ENCODE data around the gene ARPC3. TPM values are rescaled to one million over a fixed set of nuclear protein-coding genes. Genes with fewer than 3 reads are reported as not detected.
"Not testable (repeated sequence)": the region's sequence is repeated elsewhere in the genome, so short reads cannot be mapped to it uniquely, and the experiment has no call there.

The ARPC3 gene
- total RNA-seq, 1 experiment from 2014 or later = 234 TPM

DNA sequence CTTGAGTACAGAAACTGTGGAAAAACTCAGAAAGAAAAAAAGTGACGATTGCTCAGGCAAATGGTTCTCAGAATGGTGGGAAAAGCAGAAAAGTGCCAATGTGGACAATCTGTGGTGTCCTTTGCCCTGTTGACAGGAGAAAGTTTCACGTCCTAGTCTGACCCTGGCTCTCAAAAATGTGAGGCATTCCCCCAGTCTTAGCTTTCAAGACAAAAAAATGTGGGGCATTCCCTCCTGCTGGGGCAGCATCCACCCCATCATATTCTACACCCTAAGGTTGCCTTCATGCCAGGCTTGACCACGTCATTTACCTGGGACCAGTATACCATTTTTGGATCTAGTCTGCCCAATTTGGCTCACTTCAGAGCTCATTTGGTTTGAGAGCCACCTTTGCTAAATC lies 25.9 kb downstream of the ARPC3 start:
- ChIA-PET POLR2A (ENCODE audit: low non-redundant PET) (no interaction called here), CTCF (no interaction called here)

DNA sequence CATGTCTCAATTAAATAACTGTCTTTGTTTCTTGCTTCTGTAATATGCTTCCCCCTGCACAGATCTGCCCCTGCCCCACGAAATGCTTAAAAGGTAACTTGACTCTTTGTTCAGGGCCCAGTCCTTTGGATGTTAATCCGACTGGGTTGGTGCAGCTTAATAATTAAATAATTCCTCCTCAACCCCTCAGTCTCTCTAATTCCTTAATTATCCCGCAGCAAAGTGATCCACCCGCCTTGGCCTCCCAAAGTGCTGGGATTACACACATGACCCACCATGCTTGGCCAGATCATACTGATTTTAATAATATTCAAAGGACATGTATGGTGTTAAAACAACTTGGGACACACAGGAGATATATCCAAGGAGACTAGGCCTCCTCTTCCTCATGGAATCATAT lies 28.4 kb downstream of the ARPC3 start:
- intact Hi-C loops (cut with micrococcal nuclease; ENCODE audit: unreplicated experiment) = no loop called here
- no TSS peak for BruUV-seq (replicated peaks)
- POLR2A ChIA-PET (ENCODE audit: low non-redundant PET) = no interaction called here

More for the DNA sequence above, 25.9 kb downstream of the ARPC3 start:
- no TSS peak for BruUV-seq (replicated peaks)
- TF ChIP-seq, protein P1, sequence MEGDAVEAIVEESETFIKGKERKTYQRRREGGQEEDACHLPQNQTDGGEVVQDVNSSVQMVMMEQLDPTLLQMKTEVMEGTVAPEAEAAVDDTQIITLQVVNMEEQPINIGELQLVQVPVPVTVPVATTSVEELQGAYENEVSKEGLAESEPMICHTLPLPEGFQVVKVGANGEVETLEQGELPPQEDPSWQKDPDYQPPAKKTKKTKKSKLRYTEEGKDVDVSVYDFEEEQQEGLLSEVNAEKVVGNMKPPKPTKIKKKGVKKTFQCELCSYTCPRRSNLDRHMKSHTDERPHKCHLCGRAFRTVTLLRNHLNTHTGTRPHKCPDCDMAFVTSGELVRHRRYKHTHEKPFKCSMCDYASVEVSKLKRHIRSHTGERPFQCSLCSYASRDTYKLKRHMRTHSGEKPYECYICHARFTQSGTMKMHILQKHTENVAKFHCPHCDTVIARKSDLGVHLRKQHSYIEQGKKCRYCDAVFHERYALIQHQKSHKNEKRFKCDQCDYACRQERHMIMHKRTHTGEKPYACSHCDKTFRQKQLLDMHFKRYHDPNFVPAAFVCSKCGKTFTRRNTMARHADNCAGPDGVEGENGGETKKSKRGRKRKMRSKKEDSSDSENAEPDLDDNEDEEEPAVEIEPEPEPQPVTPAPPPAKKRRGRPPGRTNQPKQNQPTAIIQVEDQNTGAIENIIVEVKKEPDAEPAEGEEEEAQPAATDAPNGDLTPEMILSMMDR (conservative IDR thresholded peaks at IDR 0.05; ENCODE audit: low read depth, low read length) = no peak
- TF ChIP-seq EZH2 (IDR thresholded peaks at IDR 0.05; ENCODE audit: borderline replicate concordance, low read depth, low read length, poor library complexity, severe bottlenecking) = no peak
- Histone ChIP-seq H3K27ac (ENCODE audit: low read depth, low read length, poor library complexity, severe bottlenecking) (no peak overlapping the region), H3K27me3 (replicated peaks; ENCODE audit: insufficient read depth, low read depth, low read length, poor library complexity) (no peaks in the 10 kb centered on the region), H3K9me3 (ENCODE audit: low read depth, low read length, poor library complexity, severe bottlenecking) (no peaks in the 10 kb centered on the region), H3K4me3 (ENCODE audit: low read depth, low read length, poor library complexity, severe bottlenecking) (no peak overlapping the region), H3K4me1 (ENCODE audit: insufficient read depth, low read length, poor library complexity, severe bottlenecking) (no peaks in the 10 kb centered on the region), H3K36me3 (ENCODE audit: insufficient read depth, low read length, poor library complexity, severe bottlenecking) (no peaks in the 10 kb centered on the region)
- intact Hi-C loops (cut with micrococcal nuclease; ENCODE audit: unreplicated experiment) = no loop called here
- no peak for DNase-seq (ENCODE audit: low spot score)

DNA sequence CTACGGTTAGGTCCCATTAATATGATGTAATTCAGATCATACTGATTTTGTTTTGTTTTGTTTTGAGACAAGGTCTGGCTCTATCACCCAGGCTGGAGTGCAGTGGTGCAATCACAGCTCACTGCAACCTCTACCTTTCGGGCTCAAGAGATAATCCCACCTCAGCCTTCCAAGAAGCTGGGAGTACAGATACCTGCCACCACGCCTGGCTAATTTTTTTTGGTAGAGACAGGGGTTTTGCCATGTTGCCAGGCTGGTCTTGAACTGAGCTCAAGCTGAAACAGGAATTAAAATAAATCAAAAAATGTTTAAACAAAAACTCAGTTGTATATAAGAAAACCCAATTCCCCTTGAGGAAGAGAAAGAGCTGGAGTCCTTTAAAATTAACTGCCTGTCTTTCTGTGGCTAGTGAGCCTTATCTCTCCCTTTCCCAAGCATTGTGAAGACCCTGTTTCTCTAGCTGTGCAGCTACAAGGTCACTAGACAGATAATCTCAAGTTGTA lies 28.9 kb downstream of the ARPC3 start:
- Histone ChIP-seq H3K4me3 (ENCODE audit: low read depth, low read length, poor library complexity, severe bottlenecking) (no peak overlapping the region), H3K27ac (ENCODE audit: low read depth, low read length, poor library complexity, severe bottlenecking) (no peak overlapping the region), H3K36me3 (ENCODE audit: insufficient read depth, low read length, poor library complexity, severe bottlenecking) (no peaks in the 10 kb centered on the region), H3K27me3 (replicated peaks; ENCODE audit: insufficient read depth, low read depth, low read length, poor library complexity) (no peaks in the 10 kb centered on the region), H3K4me1 (ENCODE audit: insufficient read depth, low read length, poor library complexity, severe bottlenecking) (no peaks in the 10 kb centered on the region), H3K9me3 (ENCODE audit: low read depth, low read length, poor library complexity, severe bottlenecking) (no peaks in the 10 kb centered on the region)
- ChIA-PET CTCF (interaction anchor here (1.5 kb wide), 1 partner anchor 10 kb away, joined by 16 read pairs; no protein-coding TSS in a partner anchor), POLR2A (ENCODE audit: low non-redundant PET) (no interaction called here)
- BruUV-seq (replicated peaks) = no TSS peak
- TF ChIP-seq, protein P1 (conservative IDR thresholded peaks at IDR 0.05; ENCODE audit: low read depth, low read length) = no peak
- no peak for TF ChIP-seq EZH2 (IDR thresholded peaks at IDR 0.05; ENCODE audit: borderline replicate concordance, low read depth, low read length, poor library complexity, severe bottlenecking)
- intact Hi-C loops (cut with micrococcal nuclease; ENCODE audit: unreplicated experiment) = no loop called here
- no peak for DNase-seq (ENCODE audit: low spot score)

More for the DNA sequence above, 28.4 kb downstream of the ARPC3 start:
- CTCF ChIA-PET = interaction anchor here (1.5 kb wide), 1 partner anchor 10 kb away, joined by 16 read pairs; no protein-coding TSS in a partner anchor
- H3K9me3 ChIP-seq (ENCODE audit: low read depth, low read length, poor library complexity, severe bottlenecking) = no peaks in the 10 kb centered on the region
- TF ChIP-seq, protein P1 (conservative IDR thresholded peaks at IDR 0.05; ENCODE audit: low read depth, low read length) = no peak
- no peak for TF ChIP-seq EZH2 (IDR thresholded peaks at IDR 0.05; ENCODE audit: borderline replicate concordance, low read depth, low read length, poor library complexity, severe bottlenecking)
- H3K27ac ChIP-seq (ENCODE audit: low read depth, low read length, poor library complexity, severe bottlenecking) = no peak overlapping the region
- no peak overlapping the region for H3K4me3 ChIP-seq (ENCODE audit: low read depth, low read length, poor library complexity, severe bottlenecking)
- H3K36me3 ChIP-seq (ENCODE audit: insufficient read depth, low read length, poor library complexity, severe bottlenecking) = no peaks in the 10 kb centered on the region
- no peaks in the 10 kb centered on the region for H3K27me3 ChIP-seq (replicated peaks; ENCODE audit: insufficient read depth, low read depth, low read length, poor library complexity)
- no peaks in the 10 kb centered on the region for H3K4me1 ChIP-seq (ENCODE audit: insufficient read depth, low read length, poor library complexity, severe bottlenecking)
- no peak for DNase-seq (ENCODE audit: low spot score)

DNA sequence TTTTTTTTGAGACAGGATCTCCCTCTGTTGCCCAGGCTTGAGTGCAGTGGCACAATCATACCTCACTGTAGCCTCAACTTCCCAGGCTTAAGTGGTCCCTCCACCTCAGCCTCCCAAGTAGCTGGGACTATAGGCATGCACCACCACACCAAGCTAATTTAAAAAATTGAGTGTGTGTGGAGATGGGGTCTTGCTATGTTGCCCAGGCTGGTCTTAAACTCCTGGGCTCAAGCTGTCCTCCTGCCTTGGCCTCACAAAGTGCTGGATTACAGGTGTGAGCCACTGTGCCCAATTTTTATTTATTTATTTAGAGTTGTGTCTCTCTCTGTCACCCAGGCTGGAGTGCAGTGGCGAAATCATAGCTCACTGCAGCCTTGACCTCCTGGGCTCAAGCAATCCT lies 29.5 kb downstream of the ARPC3 start:
- BruUV-seq (replicated peaks); H3K4me1 ChIP-seq (ENCODE audit: insufficient read depth, low read length, poor library complexity, severe bottlenecking); DNase-seq (ENCODE audit: low spot score); H3K9me3 ChIP-seq (ENCODE audit: low read depth, low read length, poor library complexity, severe bottlenecking); H3K27ac ChIP-seq (ENCODE audit: low read depth, low read length, poor library complexity, severe bottlenecking); H3K36me3 ChIP-seq (ENCODE audit: insufficient read depth, low read length, poor library complexity, severe bottlenecking); H3K4me3 ChIP-seq (ENCODE audit: low read depth, low read length, poor library complexity, severe bottlenecking); H3K27me3 ChIP-seq (replicated peaks; ENCODE audit: insufficient read depth, low read depth, low read length, poor library complexity); intact Hi-C loops (cut with micrococcal nuclease; ENCODE audit: unreplicated experiment): not testable (repeated sequence)
- POLR2A ChIA-PET (ENCODE audit: low non-redundant PET) = interaction anchor here (0.6 kb wide), 1 partner anchor 123 kb away, joined by 5 read pairs; no protein-coding TSS in a partner anchor
- CTCF ChIA-PET = interaction anchor here (0.6 kb wide), 1 partner anchor 467 kb away, joined by 7 read pairs; no protein-coding TSS in a partner anchor

DNA sequence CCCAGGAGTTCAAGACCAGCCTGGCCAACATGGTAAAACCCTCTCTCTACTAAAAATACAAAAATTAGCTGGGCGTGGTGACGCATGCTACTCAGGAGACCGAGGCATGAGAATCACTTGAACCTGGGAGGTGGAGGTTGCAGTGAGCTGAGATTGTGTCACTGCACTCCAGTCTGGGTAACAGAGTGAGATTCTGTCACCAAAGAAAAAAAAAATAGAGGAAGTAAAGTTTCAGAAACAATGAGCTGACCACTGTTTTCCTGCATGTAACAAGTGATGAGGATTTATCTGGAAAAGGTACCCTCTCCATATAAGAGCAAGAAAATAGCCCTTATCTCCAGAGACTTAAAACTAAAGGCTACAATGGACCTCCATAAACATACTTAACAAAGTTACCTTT lies 33.0 kb downstream of the ARPC3 start:
- CTCF ChIA-PET = interaction anchor here (0.7 kb wide), 1 partner anchor 15 kb away, joined by 4 read pairs; no protein-coding TSS in a partner anchor
- POLR2A ChIA-PET (ENCODE audit: low non-redundant PET) = not testable (repeated sequence)

More for the DNA sequence above, 33.0 kb downstream of the ARPC3 start:
- intact Hi-C loops (cut with micrococcal nuclease; ENCODE audit: unreplicated experiment); H3K9me3 ChIP-seq (ENCODE audit: low read depth, low read length, poor library complexity, severe bottlenecking); H3K4me3 ChIP-seq (ENCODE audit: low read depth, low read length, poor library complexity, severe bottlenecking); H3K27ac ChIP-seq (ENCODE audit: low read depth, low read length, poor library complexity, severe bottlenecking); H3K36me3 ChIP-seq (ENCODE audit: insufficient read depth, low read length, poor library complexity, severe bottlenecking); BruUV-seq (replicated peaks); DNase-seq (ENCODE audit: low spot score); H3K4me1 ChIP-seq (ENCODE audit: insufficient read depth, low read length, poor library complexity, severe bottlenecking); H3K27me3 ChIP-seq (replicated peaks; ENCODE audit: insufficient read depth, low read depth, low read length, poor library complexity): not testable (repeated sequence)
